Keratinocyte (primary cell): ENCODE measurements around the gene SBSN.

Source experiments
- EZH2 ChIP-seq: IDR thresholded peaks from one replicate; pipeline ENCODE4 v1.6.1; 2012; ENCODE audit warnings: inconsistent platforms, mild to moderate bottlenecking, low read length, moderate library complexity
- TF ChIP-seq, protein P1 (sequence below), 3 experiments: IDR thresholded peaks in 1 of 3; conservative IDR thresholded peaks in 1 of 3; optimal IDR thresholded peaks in 1 of 3; 2 replicates in 2 of 3; 3 replicates in 1 of 3; pipeline versions ENCODE3 to v1.5.1; 2011; ENCODE audit warnings: low read length in 3 of 3, mild to moderate bottlenecking in 3 of 3, moderate library complexity in 2 of 3, control low read depth in 1 of 3, inconsistent platforms in 1 of 3; ENCODE audit not compliant: insufficient read depth in 2 of 3; ENCODE audit errors: extremely low read depth in 1 of 3

GRCh38 chr19:35476149-35476548, 52.0 kb downstream of the SBSN start:
- no peak for TF ChIP-seq EZH2
- TF ChIP-seq, protein P1, sequence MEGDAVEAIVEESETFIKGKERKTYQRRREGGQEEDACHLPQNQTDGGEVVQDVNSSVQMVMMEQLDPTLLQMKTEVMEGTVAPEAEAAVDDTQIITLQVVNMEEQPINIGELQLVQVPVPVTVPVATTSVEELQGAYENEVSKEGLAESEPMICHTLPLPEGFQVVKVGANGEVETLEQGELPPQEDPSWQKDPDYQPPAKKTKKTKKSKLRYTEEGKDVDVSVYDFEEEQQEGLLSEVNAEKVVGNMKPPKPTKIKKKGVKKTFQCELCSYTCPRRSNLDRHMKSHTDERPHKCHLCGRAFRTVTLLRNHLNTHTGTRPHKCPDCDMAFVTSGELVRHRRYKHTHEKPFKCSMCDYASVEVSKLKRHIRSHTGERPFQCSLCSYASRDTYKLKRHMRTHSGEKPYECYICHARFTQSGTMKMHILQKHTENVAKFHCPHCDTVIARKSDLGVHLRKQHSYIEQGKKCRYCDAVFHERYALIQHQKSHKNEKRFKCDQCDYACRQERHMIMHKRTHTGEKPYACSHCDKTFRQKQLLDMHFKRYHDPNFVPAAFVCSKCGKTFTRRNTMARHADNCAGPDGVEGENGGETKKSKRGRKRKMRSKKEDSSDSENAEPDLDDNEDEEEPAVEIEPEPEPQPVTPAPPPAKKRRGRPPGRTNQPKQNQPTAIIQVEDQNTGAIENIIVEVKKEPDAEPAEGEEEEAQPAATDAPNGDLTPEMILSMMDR (optimal IDR thresholded peaks at IDR 0.05 in 1 of 3, IDR thresholded peaks at IDR 0.05 in 1 of 3, conservative IDR thresholded peaks at IDR 0.05 in 1 of 3; ENCODE audit: extremely low read depth in 1 of 3, insufficient read depth in 2 of 3, low read length in 3 of 3), result peak; percentile 8 to 31 (median 28)
